HG03457 (cell line): Measurements from ENCODE around the gene EXOC6B.

ENCODE experiments used
- ATAC-seq: cut with Tn5 transposase; IDR thresholded peaks from one replicate; pipeline ENCODE4 v1.9.1; 2021; ENCODE audit warnings: moderate number of reproducible peaks; ENCODE audit not compliant: unreplicated experiment

The EXOC6B gene

DNA sequence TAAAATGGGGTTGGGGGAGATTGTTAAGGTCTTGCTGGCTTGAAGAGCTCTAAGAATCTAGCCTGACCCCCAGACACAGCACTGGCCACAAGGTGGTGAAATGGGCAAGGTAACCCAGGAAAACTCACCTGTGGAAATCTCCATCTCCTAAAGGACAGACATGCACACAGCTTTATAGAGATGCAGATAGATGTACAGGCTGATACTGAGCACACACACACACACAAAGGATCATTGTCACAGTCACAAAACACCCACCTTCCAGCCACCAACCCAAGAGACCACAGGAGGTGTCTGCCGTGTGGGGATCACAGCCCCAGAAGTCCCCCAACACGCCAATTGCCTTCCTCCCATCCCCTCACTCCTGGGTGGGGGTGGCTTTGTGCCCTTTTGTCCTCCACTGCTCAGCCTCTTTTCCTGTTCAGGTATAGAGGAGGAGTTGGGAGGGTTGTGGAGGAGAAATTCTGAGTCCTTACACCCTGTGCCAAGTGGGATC, 674.9 kb downstream of the EXOC6B start:
- ATAC-seq, result no peak

DNA sequence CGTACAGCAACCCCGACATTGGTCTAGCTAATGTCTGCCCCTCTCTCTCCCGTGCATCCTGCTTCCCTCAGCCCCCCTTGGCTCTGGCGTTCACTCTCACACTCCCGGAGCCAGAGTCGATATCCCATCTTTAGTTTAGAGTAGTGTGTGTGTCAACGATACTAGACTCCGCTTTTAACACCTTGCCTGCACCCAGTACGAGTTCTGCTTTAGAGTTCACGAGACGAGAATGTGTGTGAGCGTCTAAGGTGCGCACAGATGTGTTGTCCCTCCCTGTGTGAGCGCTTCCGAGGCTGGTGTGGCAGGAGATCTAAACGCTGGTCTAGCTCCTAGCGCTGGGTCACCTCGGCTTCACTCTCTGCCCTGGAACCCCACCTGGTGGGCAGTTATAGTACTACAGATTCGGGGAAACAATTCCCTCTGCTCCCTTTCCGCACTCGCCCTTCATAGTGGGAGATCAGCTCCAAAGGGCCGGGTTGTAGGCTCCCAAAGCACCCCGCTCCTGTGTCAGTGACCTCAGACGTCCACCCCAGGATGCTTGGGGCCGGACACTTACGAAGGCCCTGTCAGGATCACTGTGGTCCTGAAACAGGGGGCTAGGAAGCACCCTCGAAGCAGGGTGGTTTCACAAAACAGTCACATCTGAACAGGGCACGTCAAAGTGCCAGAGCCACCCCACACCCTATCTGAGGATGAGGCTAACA, 675.5 kb downstream of the EXOC6B start:
- peak; percentile 89 for ATAC-seq

DNA sequence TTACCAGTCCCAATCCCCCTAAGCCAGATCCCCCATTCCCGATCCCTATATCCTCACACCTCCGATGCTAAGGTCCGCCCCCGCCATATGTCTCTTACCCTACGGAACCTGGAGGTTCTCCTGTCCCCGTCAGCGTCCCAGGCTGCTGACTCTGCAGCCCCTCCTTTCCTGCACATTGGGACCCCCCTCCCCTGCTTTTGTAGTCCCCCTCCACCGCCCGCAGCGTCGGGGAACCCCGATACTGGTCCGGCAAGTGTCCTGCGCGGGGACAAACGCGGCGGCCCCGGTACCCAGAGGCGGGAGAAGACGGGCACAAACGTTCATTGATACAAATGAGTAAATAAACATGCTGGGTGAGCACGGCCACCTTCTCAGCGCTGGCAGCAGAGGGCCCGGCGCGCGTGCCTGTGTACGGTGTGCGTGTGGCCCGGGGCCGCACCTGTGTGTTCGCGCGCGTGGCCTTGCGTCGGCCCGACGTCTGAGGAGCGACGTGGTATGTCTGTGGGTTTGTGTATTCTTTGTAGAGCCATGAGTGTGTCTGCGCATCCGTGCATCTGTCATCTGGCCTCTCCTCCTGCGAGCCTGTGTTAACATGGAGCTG, 676.2 kb downstream of the EXOC6B start:
- no peak for ATAC-seq

DNA sequence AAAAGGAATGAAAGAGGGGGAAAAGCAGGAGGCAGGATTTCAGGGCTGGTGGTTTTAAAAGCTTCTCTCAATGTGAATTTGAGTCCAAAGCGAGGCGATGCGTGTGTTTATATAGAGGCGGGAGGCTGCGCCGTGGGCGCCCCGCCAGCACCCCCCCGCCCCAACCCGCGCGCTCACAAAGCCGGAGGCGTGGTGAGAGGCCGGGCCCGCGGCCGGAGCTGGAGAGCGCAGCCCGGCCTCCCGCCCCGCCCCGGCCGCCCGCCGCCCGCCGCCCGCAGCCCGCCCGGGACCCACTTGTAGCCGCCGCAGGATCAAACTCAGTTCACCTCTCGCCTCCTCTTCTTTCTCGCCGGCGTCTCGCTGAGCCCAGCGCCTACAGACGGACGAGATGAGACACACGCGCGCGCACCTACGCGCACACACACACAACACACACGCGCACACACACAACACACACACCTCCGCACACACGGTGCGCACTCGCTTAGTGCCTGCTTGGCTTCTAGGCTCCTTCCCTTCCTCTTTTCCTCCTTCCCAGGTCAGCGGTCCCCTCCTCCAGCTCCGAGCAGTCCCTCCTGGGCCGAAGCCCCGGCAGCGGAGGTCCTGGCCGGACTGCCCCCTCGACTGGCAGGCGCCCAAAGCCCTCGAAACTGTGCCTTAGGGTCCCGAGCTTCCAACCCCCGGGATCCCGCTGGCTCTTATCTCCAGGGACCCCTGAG, 676.8 kb downstream of the EXOC6B start:
- ATAC-seq, result no peak

DNA sequence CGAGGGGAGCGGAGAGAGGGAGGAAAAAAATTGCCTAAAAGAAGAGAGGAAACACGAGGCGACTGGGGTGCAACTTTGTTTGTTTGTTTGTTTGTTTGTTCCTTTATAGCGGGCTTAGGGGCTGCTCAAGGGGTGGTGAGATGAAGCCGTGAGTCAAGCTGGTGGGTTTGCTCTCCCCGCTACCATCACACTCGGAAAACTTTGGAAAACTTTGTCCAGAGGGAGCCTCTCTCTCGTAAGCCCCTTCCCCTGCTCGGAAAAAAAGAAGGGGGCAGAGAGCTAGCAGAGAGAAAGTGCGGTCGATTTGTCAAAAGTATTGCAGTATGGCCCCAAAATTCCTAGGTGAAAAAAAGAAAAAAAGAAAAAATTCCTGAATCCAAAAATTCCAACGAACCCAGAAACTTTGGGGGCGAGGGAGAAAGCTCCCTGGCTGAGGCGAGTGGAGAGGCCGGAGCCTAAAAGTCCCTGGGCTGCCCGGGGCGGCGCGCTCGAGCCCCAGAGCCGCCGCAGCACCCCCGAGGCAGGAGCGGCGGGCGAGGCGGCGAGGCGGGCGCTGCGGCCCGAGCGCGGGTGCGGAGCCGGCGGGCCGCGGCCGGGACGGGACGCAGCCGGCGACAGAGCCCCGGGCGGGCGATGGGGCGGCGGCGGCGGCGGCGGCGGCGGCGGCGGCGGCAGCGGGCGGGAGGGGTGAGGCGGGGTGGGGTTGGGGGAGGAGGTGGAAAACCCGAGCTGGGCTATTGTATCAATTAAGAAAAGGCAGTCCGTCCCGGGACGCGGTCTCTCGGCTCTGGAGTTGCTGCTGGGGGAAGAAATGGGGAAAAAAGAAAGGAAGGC, 677.6 kb downstream of the EXOC6B start:
- no peak for ATAC-seq

DNA sequence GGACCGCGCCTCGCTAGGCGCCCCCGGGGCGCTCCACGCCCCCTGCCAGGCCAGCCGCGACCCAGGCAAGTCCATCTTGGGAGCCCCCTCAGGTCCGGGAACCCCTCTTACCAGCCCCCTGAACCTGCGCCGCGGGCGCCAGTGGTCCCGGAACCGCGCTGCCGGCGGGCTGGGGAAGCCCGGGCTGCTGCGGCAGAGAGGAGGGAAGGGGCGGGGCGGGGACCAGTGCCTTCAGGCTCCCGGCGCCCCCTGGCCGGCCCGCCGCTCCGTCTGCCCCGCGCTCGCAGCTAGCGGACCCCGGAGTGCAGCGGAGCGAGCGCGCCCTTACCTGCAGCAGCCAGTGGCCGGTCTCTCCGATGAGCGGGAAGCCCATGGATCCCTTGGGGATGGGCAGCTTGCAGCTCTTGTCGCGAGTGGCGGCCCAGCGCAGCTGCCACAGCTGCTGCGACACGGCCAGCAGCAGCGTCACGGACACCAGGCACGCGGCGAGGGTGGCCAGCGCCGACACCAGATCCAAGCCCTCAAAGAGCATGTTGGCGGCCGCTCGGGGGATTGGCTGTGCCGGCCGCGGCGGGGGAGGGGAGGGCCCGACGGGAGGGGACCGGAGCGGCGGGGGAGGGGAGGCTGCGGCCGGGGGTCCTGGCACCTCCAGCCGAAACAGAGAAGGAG, 678.4 kb downstream of the EXOC6B start, which contains the start of gene CYP26B1:
Gene CYP26B1 (minus strand): TSS at position 560 of the 669 bp plus-strand sequence. CDS start 28 bp downstream, at position 532.
- ATAC-seq, result no peak

DNA sequence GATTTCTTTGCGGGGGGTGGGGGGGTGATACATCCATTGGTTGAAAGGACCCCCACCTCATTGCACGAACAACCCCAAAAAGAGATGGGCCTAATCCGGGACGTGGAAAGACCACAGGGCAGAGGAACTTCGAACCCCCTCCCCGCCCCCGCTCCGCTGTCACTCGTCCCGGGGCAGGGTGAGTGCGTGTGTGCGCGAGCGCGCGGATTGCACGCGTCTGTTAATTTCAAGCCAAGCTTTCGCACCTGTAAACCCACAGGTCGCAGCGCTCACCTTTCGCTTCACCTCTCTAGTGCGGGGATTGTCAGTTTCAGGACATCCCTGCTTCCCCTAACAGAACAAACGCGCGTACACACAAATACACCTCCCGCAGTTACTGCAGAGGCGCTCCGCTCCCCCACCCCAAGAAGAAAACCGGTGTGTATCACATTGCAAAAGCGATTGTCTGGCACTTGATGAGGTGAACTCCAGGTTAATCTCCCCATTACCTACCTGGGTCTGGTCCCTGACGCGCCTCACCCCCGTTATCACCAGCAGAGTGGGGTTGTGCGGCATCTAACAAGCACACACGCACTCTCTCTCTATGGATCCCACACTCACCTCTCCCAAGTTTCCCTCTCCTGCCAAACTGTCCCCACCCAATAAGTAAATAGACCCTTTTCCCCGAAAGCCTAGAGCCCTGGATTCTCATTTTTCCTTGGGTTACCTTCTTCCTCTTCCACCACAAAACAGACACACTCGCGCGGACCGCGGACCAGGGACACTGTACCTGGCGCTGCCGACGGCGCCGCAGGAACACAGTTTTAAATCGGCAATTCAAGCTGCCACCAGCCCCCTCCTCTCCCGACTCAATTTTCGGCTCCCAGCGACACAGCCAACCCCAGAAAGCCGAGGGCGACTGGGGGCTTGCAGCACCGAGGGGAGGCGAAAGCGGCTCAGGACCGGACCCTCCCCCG, 679.2 kb downstream of the EXOC6B start:
- ATAC-seq, result no peak

DNA sequence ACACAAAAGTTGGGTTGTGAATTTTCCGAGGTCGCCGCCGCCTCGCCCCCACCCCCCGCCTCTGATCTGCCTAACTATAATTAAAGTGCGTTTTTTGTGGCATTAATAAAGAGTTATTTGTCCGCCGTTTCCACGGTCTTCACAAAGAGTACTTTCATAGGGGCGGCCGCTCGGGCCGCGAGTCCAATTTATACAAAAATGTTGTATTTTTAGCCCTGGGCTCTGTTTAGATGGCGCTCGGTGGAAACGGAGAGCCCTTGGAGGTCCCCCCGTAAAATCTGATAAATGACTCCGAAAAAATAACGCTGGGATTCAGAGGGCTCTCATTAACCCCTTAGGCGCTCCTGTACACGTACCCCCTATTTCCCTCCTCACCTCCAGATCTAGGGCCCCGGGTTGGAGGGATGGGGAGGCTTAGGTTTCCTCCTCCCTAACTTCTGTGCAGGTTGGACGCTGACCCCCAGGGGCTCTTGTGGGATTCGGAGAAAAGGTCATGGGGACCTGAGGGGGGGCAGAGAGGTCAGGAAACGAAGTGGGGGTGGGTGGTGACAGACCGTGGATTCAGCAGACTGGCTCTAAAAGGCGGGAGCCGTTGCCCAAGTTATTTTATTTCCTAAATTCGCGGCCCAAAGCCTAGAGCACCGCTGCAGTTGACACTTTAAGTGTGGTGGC, 680.0 kb downstream of the EXOC6B start:
- ATAC-seq, result no peak

DNA sequence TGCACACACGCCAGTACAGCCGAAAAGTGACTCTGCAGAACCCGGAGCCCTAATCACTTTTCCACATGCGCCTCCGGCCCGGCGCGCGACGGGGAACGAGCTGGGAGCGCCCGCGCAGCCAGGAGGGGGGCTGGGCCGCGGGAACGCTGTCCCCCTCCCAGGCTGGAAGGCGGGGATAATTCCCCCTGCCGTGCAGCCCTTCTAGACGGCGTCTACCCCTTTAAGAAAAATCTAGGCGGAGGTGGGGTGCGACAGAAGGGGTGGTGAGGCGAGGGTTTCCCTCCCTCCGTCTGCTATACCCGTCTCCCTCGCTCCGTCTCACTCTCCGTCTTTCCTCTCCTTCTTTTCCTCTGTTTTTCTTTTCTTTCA, 680.6 kb downstream of the EXOC6B start:
- no peak for ATAC-seq

DNA sequence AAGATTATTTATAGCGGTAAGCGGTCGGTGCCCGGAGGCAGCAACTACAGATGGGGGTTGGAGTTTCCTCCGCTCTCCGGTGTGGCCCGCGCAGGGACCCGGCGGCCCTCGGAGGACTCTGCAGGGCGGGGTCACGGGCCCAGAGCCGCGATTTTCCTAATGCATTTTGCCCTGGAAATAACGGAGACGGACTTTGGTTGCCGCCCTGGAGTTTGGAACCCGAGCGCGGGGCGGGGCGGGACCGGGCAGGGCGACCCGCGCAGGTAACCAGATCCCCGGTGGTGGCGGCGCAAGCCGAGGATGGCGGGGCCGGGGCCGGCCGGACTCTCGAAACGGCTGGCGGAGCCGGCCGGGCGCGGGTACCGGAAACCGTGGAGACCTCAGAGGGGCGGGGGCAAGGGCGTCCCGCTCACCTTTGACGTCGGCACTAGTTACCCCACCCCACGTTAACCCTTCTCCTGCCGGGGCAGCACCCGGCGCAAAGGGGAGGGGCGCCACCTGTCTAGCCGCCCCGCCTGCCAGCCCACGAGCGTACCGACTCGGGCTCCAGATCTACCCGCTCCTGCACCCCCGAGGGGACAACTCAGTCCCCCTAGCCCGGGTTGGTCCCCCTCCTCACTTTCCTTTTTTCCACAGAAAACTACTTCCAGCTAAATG, 681.1 kb downstream of the EXOC6B start:
- ATAC-seq, result no peak

DNA sequence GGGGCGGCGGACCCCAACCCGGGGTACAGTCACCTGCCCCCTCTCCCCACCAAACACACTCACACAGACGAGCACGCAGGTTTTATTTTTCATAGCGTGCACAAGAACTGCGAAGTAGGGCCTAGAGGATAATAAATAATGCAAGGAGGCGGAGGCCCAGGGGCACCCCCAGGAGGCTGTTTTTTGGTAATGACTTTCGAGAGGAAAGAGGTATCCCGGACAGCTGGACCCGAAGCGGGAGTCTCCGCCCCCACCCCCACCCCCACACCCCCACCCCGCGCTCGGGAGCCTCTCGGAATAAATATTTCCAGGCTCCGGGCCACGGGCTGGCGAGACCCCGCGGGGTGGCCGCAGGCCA, 681.6 kb downstream of the EXOC6B start:
- no peak for ATAC-seq

DNA sequence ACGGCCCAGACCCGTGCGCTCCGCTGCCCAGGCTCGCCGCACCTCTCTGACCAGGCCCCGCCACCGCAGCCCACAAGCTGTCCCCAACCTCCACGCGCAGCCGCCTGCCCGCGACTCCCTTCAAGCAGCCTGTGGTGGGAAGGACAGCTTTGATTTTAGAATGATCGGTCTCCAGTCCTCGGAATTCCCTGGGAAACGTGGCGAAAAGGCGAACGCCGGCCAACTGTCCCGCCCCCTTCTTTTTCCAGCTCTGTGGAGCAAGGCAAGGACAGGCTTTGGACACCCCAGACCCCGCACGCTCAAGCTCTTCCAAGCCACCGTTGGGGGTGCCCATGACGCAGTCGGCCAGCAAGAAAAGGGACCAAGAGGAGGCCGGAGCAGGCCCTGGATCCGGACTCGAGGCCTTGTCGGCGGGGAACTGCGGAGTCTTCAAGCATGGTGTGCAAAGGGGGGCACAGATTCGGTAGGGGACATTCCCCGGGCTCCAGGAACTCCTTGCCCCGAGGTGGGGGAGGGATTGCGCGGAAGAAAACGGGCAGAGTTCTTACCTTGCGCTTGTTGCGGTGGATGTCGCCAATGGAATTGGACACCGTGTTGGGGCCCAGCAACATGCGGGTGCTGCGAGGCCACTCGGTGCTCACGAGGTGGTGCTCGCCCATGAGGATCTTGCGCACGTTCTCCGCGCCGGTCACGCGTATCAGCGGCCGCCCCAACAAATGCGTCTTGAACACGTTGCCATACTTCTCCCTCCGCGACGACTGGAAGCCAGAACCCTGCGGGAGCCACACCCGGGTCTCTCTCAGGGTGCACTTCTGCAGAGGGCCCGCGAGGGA, 682.2 kb downstream of the EXOC6B start:
- no peak for ATAC-seq

DNA sequence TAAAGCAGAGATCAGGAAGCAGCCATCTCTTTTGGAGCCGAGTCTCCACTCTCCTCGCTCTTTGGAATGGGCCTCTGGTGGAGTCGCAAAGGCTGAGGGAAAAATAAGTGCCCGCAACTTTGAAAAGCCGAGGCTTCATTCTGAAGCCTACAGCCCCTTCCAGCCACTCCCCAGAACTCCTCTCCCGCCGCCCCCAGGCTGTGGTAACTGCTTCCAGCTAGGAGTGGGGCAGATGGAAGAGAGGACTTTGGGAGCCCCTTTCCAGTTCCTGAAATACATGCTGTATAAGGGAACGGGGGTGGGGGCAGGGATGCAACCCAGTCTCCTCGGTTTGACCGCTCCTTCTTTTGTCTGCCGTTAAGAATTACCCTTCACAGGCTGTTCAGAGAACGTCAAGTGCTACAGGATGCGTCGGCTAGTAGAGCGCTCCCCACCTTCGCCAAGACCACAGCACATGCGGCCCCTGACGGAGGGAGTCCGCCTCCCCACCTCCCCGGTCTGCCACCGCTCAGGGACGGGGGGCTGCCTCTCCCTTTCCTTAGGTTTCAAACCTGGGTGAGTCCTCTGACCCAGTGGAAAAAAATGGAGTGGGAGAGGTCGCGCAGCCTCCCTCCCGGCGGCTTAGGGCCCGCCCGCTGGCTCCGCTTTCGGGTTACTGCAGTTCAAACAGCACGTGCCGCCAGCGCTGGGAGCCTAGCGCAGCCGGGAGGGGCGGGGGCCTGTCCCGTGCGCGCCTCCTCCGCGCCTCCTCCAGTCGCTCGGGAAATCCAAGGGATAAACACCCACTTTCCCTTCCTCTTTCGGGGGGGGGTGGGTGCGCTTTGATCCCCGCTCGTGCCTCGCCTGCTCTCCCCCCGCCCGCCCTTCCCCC, 683.0 kb downstream of the EXOC6B start:
- no peak for ATAC-seq

DNA sequence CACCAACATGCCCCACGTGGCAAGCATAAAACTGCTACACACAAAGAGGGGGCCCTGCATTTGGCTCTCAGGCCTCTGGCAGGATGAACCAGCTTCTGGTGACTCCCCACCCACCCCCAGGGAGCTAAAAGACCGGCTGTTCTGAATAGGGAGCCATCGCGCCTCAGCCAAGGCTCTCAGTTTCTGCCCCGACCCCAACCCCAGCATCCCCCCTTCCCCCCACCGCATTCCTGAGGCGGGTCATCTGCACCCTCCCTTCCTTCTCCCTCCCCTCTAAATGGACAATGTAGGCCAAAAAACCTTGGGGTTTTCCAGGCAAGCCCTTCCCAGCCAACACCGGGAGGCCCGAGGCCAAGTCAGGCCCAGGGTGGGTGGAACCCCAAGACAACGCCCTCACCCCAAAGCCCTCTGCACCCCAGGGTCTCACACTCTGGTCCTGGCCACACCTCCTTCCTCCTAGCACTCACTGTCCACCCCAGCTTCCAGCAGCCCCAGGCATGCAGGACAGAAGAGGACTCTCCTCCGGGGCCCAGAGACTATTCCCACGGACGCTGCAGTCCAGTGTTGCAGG, 683.9 kb downstream of the EXOC6B start:
- no peak for ATAC-seq

DNA sequence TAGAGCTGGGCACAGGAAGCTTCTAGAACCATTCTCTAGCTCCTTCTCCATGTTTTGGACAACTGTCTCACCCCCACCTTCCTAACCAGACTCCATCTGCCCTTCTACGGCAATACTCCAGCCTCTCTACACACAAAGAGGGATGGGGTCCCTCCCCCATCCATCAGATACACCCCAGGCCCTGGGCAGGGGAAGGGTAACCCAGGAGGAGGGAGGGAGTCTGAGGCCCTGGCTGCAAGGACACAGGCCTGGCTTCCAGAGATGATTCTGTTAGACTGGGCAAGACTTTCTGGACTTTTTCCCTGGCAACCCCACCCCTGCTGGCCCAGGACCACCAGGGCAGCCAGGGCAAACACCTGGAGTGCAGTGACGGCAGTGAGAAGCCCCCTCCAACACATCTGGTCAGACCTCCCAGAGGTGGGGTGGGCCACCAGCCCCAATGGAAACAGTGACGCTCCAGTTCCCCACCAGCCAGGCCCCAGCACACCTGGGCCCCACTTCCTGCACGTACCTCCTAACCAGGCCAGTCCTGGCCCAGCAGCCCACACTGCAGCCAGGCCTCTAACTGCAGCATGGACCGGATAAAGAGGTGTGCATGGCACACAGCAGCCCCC, 684.7 kb downstream of the EXOC6B start:
- ATAC-seq, result no peak

DNA sequence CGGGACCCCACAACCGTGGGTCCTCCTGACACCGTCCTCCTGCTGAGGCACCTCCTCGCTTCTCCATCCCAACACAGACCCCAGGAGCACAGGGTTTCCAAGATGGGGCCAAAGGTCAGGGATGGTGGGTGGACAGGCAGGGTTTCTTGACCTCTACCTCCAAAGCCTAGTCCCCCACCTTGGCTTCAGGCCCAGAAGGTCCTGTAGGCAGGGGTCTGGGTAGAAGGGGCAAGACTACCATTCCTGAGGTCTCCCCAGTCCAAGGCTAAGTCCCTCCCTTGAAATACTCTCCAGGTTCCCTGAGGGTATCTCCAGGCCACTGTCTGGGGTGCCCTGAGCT, 685.2 kb downstream of the EXOC6B start:
- ATAC-seq, result no peak
